Dendritic cell treated with granulocyte-macrophage colony-stimulating factor and Interleukin-4, amounts not matched to agents 40 ng/mL and 50 ng/mL, for 4 days (primary cell): ENCODE results near the gene SLC39A13.
A peak's percentile ranks its signal among the peaks of the same experiment; 100 is the strongest.

ENCODE experiments used
- H3K27ac Mint-ChIP-seq: one replicate; pipeline ENCODE4 v1.8.0; 2022; ENCODE audit warnings: mild to moderate bottlenecking, mixed read lengths
- H3K27me3 Mint-ChIP-seq: one replicate; pipeline ENCODE4 v1.8.0; 2022; ENCODE audit warnings: mild to moderate bottlenecking, mixed read lengths
- H3K36me3 Mint-ChIP-seq: one replicate; pipeline ENCODE4 v1.8.0; 2022; ENCODE audit warnings: low read depth, mixed read lengths
- H3K4me1 Mint-ChIP-seq: one replicate; pipeline ENCODE4 v1.8.0; 2022; ENCODE audit warnings: low read depth, mixed read lengths
- H3K4me3 Mint-ChIP-seq: one replicate; pipeline ENCODE4 v1.8.0; 2022; ENCODE audit warnings: mild to moderate bottlenecking, moderate library complexity, mixed read lengths
- H3K9me3 Mint-ChIP-seq: one replicate; pipeline ENCODE4 v1.8.0; 2022; ENCODE audit warnings: mixed read lengths
- intact Hi-C: fragments of 100-400 bp; cut with micrococcal nuclease; formaldehyde crosslinking; loops from one replicate; pipeline ENCODE4 v1.15.0; 2022

Gene SLC39A13

DNA sequence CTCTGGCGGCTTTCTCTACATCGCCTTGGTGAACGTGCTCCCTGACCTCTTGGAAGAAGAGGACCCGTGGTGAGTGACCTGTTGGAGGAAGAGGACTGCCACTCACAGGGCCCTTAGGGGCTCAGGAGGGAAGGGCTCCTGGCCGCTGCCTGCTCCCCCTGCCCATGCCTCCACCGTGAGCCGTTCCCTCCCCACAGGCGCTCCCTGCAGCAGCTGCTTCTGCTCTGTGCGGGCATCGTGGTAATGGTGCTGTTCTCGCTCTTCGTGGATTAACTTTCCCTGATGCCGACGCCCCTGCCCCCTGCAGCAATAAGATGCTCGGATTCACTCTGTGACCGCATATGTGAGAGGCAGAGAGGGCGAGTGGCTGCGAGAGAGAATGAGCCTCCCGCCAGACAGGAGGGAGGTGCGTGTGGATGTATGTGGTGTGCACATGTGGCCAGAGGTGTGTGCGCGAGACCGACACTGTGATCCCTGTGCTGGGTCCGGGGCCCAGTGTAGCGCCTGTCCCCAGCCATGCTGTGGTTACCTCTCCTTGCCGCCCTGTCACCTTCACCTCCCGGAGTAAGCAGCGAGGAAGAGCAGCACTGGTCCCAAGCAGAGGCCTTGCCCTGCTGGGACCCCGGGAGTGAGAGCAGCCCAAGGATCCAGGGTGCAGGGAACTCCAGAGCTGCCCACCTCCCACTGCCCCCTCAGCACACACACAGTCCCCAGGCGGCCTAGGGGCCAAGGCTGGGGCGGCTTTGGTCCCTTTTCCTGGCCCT is 6.9 kb downstream of the SLC39A13 start:
- no peaks in the 10 kb centered on the region for H3K9me3 Mint-ChIP-seq
- H3K27me3 Mint-ChIP-seq = no peaks in the 10 kb centered on the region
- H3K36me3 Mint-ChIP-seq = peaks cover 92% of the 10 kb centered on the region
- no peak overlapping the region for H3K4me3 Mint-ChIP-seq
- H3K27ac Mint-ChIP-seq = no peak overlapping the region
- intact Hi-C loops = loop anchor here (10.0 kb wide), 1 partner anchor 100 kb away; no protein-coding TSS in a partner anchor
- H3K4me1 Mint-ChIP-seq = peaks cover 37% of the 10 kb centered on the region

GRCh38 chr11:47415949-47416472 is 7.6 kb downstream of the SLC39A13 start:
- intact Hi-C loops = loop anchor here (10.0 kb wide), 1 partner anchor 101 kb away; no protein-coding TSS in a partner anchor
- peaks cover 97% of the 10 kb centered on the region for H3K36me3 Mint-ChIP-seq
- H3K27ac Mint-ChIP-seq = no peak overlapping the region
- no peak overlapping the region for H3K4me3 Mint-ChIP-seq
- no peaks in the 10 kb centered on the region for H3K27me3 Mint-ChIP-seq
- peaks cover 32% of the 10 kb centered on the region for H3K4me1 Mint-ChIP-seq
- no peaks in the 10 kb centered on the region for H3K9me3 Mint-ChIP-seq

DNA sequence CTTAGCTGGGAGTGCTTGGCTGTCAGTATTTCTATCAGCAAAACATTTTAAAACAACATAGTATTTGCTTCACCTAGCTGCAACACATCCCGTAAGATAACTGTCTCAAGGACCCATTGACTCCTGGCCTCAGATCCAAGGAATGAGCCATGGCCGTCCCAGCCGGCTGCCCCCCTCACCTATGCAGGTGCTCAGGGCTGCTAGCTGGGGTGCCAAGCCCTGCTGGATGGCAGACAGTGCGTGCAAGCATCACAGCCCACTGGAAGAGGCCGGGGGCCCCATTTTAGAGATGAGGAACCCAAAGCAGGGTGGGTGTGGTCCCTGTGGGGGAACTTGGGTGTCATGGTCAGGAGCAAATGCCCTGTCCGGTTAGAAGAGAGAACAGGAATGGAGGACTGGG is 9.3 kb downstream of the SLC39A13 start:
- Mint-ChIP-seq H3K36me3 (peaks cover 99% of the 10 kb centered on the region), H3K27ac (peak overlapping the region; percentile 11), H3K9me3 (no peaks in the 10 kb centered on the region), H3K4me1 (peaks cover 24% of the 10 kb centered on the region), H3K4me3 (no peak overlapping the region), H3K27me3 (no peaks in the 10 kb centered on the region)
- intact Hi-C loops = loop anchor here (10.0 kb wide), 1 partner anchor 103 kb away; no protein-coding TSS in a partner anchor

GRCh38 chr11:47418454-47419259 is 10.3 kb downstream of the SLC39A13 start:
- Mint-ChIP-seq H3K27me3 (no peaks in the 10 kb centered on the region), H3K36me3 (peaks cover 100% of the 10 kb centered on the region), H3K4me1 (peaks cover 17% of the 10 kb centered on the region), H3K4me3 (no peak overlapping the region), H3K27ac (no peak overlapping the region), H3K9me3 (no peaks in the 10 kb centered on the region)
- intact Hi-C loops = loop anchor here (10.0 kb wide), 1 partner anchor 104 kb away; no protein-coding TSS in a partner anchor

- intact Hi-C loops = no loop called here
- H3K36me3 Mint-ChIP-seq = peaks cover 58% of the 10 kb centered on the region
- no peaks in the 10 kb centered on the region for H3K9me3 Mint-ChIP-seq
Measured at GRCh38 chr11:47425611-47426010, 17.2 kb downstream of the SLC39A13 start.

DNA sequence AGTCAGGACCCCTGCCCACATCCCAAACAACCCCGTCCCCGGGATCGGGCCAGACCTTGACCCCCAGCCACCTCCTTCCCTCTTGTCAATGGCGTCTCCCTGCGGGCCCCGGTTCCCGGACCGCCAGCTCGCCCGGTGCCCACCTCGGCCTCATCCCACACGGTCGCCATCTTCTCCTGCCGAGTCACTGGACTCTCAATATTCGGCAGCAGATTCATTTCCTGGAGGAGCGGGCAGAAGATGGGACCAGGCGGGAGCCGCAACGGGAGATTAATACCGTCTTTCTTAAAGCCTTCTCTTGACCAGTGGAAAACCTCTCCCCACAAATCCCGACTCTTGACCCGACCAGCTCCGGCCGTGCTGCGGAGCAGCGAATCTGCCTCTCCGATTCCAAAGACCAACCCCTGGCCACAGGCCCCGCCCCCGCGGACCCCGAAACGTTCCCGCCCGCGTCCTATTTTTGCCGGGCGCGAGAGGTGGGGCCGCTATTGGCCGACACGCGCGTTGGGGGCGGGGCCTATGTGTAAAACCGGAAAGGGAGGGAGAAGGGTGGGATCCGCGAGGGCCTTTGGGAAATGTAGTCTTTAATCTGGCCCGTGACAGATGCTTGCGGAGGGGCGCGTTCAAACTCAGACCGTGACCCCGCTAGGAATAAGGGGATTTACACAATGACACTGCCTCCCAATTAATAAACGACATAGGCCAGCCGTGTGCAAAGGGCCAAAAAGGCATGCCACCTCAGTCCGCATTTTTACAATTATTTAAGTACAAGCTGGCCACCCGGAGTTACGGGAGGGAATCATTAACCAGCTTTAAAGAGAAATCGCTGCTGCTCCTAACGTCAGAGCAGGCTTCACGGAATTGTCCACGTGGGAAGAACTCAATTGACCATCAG is 17.9 kb downstream of the SLC39A13 start, which contains the start of gene PSMC3:
TSS of gene PSMC3 (minus strand) at position 378 of the 895 bp plus-strand sequence. CDS start at position 218, 160 bp downstream.
- H3K4me3 Mint-ChIP-seq = peak within 1 kb of the TSS; percentile 99
- peaks cover 24% of the 10 kb centered on the region for H3K4me1 Mint-ChIP-seq
- intact Hi-C loops = no loop called here
- peak within 1 kb of the TSS; percentile 98 for H3K27ac Mint-ChIP-seq
- peaks cover 51% of the 10 kb centered on the region for H3K36me3 Mint-ChIP-seq
- no peaks in the 10 kb centered on the region for H3K27me3 Mint-ChIP-seq
- H3K9me3 Mint-ChIP-seq = no peaks in the 10 kb centered on the region

More at GRCh38 chr11:47425611-47426010, 17.2 kb downstream of the SLC39A13 start:
- peak overlapping the region; percentile 99 for H3K4me3 Mint-ChIP-seq
- no peaks in the 10 kb centered on the region for H3K27me3 Mint-ChIP-seq
- peak overlapping the region; percentile 98 for H3K27ac Mint-ChIP-seq
- H3K4me1 Mint-ChIP-seq = peaks cover 24% of the 10 kb centered on the region

GRCh38 chr11:47430524-47430923 is 22.1 kb downstream of the SLC39A13 start:
- Mint-ChIP-seq H3K4me3 (no peak overlapping the region), H3K4me1 (peaks cover 7% of the 10 kb centered on the region), H3K27me3 (no peaks in the 10 kb centered on the region), H3K27ac (no peak overlapping the region), H3K9me3 (no peaks in the 10 kb centered on the region), H3K36me3 (peaks cover 10% of the 10 kb centered on the region)
- intact Hi-C loops = no loop called here

- H3K4me1 Mint-ChIP-seq = no peaks in the 10 kb centered on the region
- H3K4me3 Mint-ChIP-seq = no peak overlapping the region
- H3K36me3 Mint-ChIP-seq = peaks cover under 1% of the 10 kb centered on the region
- no peak overlapping the region for H3K27ac Mint-ChIP-seq
- no peaks in the 10 kb centered on the region for H3K27me3 Mint-ChIP-seq
- no peaks in the 10 kb centered on the region for H3K9me3 Mint-ChIP-seq
- intact Hi-C loops = no loop called here
Measured at GRCh38 chr11:47431356-47432083, 23.1 kb downstream of the SLC39A13 start.

DNA sequence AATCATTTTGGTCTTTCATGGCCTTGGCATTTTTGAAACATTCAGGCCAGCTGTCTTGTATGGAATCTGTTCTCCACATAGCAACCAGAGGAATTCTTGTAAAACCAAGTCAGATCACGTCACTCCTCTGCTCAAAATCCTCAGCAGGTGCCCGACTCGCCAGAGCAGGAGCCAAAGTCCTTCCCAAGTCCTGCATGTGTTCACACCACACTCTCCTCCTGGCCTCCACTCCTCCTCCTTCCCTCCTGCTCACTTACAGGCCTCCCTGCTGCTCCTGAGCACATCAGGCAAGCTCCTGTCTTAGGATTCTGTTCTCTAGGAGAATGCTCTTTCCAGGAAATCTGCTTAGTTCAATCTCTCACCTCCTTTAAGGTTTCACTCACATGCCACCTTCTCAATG is 24.8 kb downstream of the SLC39A13 start:
- intact Hi-C loops = no loop called here
- H3K36me3 Mint-ChIP-seq = no peaks in the 10 kb centered on the region
- no peak overlapping the region for H3K4me3 Mint-ChIP-seq
- H3K9me3 Mint-ChIP-seq = no peaks in the 10 kb centered on the region
- H3K27me3 Mint-ChIP-seq = no peaks in the 10 kb centered on the region
- H3K27ac Mint-ChIP-seq = no peak overlapping the region
- no peaks in the 10 kb centered on the region for H3K4me1 Mint-ChIP-seq

DNA sequence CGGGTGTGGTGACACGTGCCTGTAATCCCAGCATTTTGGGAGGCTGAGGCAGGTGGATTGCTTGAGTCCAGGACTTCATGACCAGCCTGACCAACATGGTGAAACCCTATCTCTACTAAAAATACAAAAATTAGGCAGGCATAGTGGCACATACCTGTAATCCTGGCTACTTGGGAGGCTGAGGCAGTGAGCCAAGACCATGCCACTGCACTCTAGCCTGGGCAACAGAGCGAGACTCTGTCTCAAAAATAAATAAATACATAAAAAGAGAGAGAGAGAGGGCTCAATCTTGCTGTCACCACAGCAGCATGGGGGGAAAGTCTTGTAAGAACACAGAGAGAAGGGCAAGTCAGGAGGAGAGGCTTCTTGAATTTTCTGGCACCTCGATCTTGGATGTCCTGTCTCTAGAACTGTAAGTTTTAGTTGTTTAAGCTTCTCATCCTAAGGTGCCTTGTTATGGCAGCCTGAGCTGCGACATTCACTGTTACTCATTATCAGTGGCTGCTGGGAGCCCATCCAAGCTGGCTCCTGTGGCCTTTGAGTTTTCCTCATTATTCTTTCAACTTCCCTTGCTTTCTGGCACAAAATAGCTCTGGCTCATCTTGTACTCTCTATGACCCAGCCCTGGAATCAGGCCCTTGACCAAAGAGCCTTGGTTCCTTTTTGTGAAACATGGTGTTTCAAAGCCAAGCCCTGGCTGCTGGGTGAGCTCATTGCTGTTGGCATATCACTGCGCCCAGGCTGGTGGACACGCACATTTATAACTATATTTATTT is 25.8 kb downstream of the SLC39A13 start:
- no peaks in the 10 kb centered on the region for H3K27me3 Mint-ChIP-seq
- intact Hi-C loops = no loop called here
- no peaks in the 10 kb centered on the region for H3K4me1 Mint-ChIP-seq
- no peaks in the 10 kb centered on the region for H3K36me3 Mint-ChIP-seq
- no peak overlapping the region for H3K27ac Mint-ChIP-seq
- H3K4me3 Mint-ChIP-seq = no peak overlapping the region
- H3K9me3 Mint-ChIP-seq = no peaks in the 10 kb centered on the region

DNA sequence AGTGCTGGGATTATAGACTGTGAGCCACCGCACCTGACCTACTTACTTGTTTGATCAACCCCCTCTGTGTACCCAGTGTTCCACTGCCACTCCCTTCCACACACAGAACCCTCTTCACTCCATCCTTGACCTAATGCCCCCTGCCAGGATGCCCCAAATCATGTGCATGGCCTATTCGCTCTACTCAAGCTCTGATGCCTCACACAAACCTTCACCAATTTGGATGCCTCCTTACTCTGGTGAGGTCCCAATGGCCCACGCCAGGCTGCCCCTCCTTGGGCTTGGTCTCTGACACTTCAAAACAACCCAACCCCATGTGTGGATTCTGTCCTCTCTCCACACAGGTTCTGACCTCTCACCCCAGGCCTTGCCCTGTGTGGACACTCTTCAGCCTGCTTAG is 27.3 kb downstream of the SLC39A13 start:
- H3K27ac Mint-ChIP-seq = no peak overlapping the region
- intact Hi-C loops = no loop called here

GRCh38 chr11:47436726-47437125 is 28.3 kb downstream of the SLC39A13 start:
- H3K27me3 Mint-ChIP-seq = no peaks in the 10 kb centered on the region
- intact Hi-C loops = no loop called here
- H3K36me3 Mint-ChIP-seq = peaks cover 6% of the 10 kb centered on the region
- H3K9me3 Mint-ChIP-seq = no peaks in the 10 kb centered on the region
- H3K4me1 Mint-ChIP-seq = no peaks in the 10 kb centered on the region
- no peak overlapping the region for H3K27ac Mint-ChIP-seq
- no peak overlapping the region for H3K4me3 Mint-ChIP-seq

More for the DNA sequence above, 27.3 kb downstream of the SLC39A13 start:
- Mint-ChIP-seq H3K27me3 (no peaks in the 10 kb centered on the region), H3K36me3 (no peaks in the 10 kb centered on the region), H3K4me3 (no peak overlapping the region), H3K4me1 (no peaks in the 10 kb centered on the region), H3K9me3 (no peaks in the 10 kb centered on the region)
